Upper lobe of left lung (tissue), 4 donors: ENCODE data around the gene PCDHGA7.
"Not testable (repeated sequence)": the region's sequence is repeated elsewhere in the genome, so short reads cannot be mapped to it uniquely, and the experiment has no call there.

Source experiments
- CTCF ChIP-seq, 6 experiments: fragments of 450-650 bp in 4 of 6; fragments of 200-600 bp in 2 of 6; sonication (generic) in 2 of 6; IDR thresholded peaks; one replicate each; pipeline ENCODE4 v1.5.1; 2016 to 2019; ENCODE audit warnings: antibody characterized with exemption in 6 of 6
- POLR2A ChIP-seq, 4 donors: fragments of 450-650 bp; IDR thresholded peaks; one replicate each; pipeline ENCODE4 v1.5.1; 2016 to 2017; ENCODE audit warnings: antibody characterized with exemption in 4 of 4, mild to moderate bottlenecking in 2 of 4

DNA sequence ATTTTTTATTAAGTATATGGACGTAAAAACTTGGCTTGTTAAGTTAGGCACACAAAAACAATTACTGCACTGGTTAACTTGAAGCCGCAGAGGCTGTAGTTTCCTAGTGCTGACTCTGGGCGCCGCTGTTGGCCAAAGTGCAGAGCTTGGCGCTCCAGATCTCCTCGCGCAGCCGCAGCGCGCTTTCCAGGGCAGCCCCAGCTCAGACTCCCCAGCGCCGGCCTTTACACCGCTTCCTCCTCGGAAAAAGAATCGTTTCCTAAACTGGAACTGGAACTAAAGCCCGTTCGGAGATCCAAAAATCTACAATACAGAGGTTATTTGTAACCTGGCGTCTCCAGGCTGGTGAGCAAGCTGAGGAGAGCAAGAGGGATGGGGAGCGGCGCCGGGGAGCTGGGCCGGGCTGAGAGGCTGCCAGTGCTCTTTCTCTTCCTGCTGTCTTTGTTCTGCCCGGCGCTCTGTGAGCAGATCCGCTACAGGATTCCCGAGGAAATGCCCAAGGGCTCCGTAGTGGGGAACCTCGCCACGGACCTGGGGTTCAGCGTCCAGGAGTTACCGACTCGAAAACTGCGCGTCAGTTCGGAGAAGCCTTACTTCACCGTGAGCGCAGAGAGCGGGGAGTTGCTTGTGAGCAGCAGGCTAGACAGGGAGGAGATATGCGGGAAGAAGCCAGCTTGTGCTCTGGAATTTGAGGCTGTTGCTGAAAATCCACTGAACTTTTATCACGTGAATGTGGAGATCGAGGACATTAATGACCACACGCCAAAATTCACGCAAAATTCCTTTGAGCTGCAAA lies 15.4 kb downstream of the PCDHGA7 start, which contains the start of gene PCDHGB5:
- peak in 5 of 6 experiments; percentile 19 to 57 (median 48) for TF ChIP-seq CTCF (IDR thresholded peaks at IDR 0.05)
- TF ChIP-seq POLR2A (IDR thresholded peaks at IDR 0.05) = not testable (repeated sequence)
